BJ (cell line): ENCODE results near the gene CHCHD6. TPM values are rescaled to one million over a fixed set of nuclear protein-coding genes. Genes with fewer than 3 reads are reported as not detected.

Experiments
- CTCF ChIA-PET: fragments of 350-600 bp; formaldehyde crosslinking; extraction: SDS; loops from one replicate; lab custom pipeline; 2021; ENCODE audit warnings: antibody characterized with exemption, inconsistent platforms; lab: Yijun Ruan, JAX
- POLR2A ChIA-PET: fragments of 300-600 bp; sonication (Branson Sonifier 250); formaldehyde crosslinking; extraction: SDS; loops from one replicate; lab custom pipeline; 2021; ENCODE audit warnings: antibody characterized with exemption; lab: Charles Lee
- DNase-seq: peaks from one replicate; pipeline ENCODE4 v3.0.0-alpha.2; 2011; ENCODE audit warnings: low read depth
- H3K27me3 ChIP-seq: 2 replicates; pipeline ENCODE4 v1.6.0; 2011; ENCODE audit warnings: low read length; ENCODE audit not compliant: control insufficient read depth, insufficient read depth
- H3K36me3 ChIP-seq: 2 replicates; pipeline ENCODE4 v1.5.1; 2011; ENCODE audit warnings: low read length; ENCODE audit not compliant: control insufficient read depth, insufficient read depth
- H3K4me3 ChIP-seq: 2 replicates; pipeline ENCODE4 v1.5.1; 2011; ENCODE audit warnings: low read depth, mild to moderate bottlenecking, control low read depth, low read length
- polyA plus RNA-seq: library from polyadenylated mRNA; depleted of rRNA; stranded (reverse); fragments of >200 nt; gene quantifications from 2 replicates; pipeline ENCODE4 v1.2.3, GENCODE V29; 2011
- TF ChIP-seq, protein P1 (sequence below): IDR thresholded peaks from 2 replicates; pipeline ENCODE4 v1.5.1; 2011; ENCODE audit warnings: low read depth, mild to moderate bottlenecking, control low read depth, inconsistent platforms, low read length, moderate library complexity; ENCODE audit not compliant: insufficient read depth

The CHCHD6 gene
- polyA plus RNA-seq, 1 experiment, result 23.7 TPM

DNA sequence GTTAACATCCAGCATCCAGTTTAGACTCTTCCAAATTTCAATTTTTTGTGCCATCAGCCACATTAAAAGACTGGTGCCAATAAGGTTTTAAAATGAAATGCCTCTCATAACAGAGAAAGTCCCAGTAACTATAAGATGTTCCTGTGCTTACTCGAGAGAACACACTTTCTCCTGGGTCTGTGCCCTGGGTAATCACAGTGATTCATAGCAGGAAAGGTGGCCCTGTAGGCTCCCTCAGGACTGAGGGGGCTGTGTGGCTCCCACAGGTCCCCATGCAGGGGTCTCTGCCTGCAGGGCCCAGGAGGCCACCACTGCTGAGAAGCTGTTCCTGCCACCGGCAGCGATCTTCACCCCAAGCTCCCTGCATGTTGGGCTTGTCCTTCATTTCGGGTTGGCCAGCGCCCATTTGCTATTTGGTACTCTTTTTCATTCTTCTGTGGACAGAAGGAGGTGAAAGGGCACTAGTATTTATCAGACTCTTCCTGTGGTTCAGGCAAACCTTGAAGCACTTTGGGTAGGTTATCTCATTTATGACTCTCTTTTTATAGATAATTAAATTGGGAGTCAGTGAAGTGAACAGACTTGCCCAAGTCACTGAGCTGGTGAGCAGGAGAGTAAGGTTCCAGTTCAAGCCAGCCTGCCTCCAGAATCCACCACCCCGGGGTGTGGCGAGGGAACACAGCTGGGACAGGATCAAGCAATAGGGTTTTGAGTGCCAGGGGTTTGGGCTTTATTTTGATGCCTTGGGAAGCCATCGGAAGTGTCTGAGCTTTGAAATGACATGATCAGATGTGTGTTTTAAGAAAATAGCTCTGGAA, 234.7 kb downstream of the CHCHD6 start:
- H3K36me3 ChIP-seq, result no peaks in the 10 kb centered on the region
- H3K4me3 ChIP-seq, result no peak overlapping the region
- CTCF ChIA-PET, result interaction anchor here (1.1 to 2.4 kb wide), 3 partner anchors 11 to 28 kb away, joined by 3 to 10 read pairs (median 7); no protein-coding TSS in a partner anchor
- no peaks in the 10 kb centered on the region for H3K27me3 ChIP-seq
- TF ChIP-seq, protein P1, sequence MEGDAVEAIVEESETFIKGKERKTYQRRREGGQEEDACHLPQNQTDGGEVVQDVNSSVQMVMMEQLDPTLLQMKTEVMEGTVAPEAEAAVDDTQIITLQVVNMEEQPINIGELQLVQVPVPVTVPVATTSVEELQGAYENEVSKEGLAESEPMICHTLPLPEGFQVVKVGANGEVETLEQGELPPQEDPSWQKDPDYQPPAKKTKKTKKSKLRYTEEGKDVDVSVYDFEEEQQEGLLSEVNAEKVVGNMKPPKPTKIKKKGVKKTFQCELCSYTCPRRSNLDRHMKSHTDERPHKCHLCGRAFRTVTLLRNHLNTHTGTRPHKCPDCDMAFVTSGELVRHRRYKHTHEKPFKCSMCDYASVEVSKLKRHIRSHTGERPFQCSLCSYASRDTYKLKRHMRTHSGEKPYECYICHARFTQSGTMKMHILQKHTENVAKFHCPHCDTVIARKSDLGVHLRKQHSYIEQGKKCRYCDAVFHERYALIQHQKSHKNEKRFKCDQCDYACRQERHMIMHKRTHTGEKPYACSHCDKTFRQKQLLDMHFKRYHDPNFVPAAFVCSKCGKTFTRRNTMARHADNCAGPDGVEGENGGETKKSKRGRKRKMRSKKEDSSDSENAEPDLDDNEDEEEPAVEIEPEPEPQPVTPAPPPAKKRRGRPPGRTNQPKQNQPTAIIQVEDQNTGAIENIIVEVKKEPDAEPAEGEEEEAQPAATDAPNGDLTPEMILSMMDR, result no peak
- DNase-seq, result no peak
- POLR2A ChIA-PET, result no interaction called here

DNA sequence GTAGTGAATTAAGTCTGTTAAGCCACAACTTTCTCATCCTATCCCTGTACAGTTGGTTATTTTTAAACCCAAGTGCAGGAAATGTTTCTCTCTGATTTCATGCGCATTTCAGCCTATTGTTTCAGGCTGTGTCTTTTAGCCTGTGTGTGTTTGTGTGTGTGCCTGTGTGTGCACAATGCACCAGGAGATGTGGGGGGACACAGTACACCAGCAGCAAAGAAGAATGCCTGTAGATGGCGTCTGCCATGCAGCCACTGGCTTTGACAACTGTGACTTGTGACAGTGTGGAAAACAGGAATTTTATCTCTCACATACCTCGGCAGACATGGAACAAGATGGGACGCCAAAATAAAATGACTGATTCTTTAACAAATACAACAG, 235.3 kb downstream of the CHCHD6 start:
- POLR2A ChIA-PET, result no interaction called here
- Histone ChIP-seq H3K4me3 (no peak overlapping the region), H3K36me3 (no peaks in the 10 kb centered on the region), H3K27me3 (no peaks in the 10 kb centered on the region)
- DNase-seq, result no peak
- TF ChIP-seq, protein P1, result no peak
- CTCF ChIA-PET, result interaction anchor here (2.4 kb wide), 1 partner anchor 22 kb away, joined by 7 read pairs; no protein-coding TSS in a partner anchor

DNA sequence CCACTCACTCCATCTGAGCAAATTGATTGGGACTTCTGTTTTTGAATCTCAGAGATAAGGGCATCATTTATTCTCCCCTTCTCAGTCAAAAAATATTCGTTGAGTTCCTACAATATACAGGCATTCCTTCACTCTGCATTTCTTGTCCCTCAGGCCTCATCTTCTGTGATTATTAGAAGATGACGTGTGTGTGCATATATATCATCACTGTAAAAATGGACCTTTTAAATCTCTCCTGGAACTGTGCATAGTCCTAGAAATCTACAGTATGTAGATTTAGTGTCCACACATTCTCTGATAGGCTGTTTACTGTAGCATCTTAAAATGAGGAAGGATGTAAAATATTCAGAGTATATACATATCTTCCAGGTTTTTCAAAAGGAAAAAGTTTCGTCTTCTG, 235.7 kb downstream of the CHCHD6 start:
- no peak for DNase-seq
- no peak overlapping the region for H3K4me3 ChIP-seq
- no peaks in the 10 kb centered on the region for H3K27me3 ChIP-seq
- H3K36me3 ChIP-seq, result no peaks in the 10 kb centered on the region
- TF ChIP-seq, protein P1, result no peak
- CTCF ChIA-PET, result no interaction called here
- POLR2A ChIA-PET, result no interaction called here

DNA sequence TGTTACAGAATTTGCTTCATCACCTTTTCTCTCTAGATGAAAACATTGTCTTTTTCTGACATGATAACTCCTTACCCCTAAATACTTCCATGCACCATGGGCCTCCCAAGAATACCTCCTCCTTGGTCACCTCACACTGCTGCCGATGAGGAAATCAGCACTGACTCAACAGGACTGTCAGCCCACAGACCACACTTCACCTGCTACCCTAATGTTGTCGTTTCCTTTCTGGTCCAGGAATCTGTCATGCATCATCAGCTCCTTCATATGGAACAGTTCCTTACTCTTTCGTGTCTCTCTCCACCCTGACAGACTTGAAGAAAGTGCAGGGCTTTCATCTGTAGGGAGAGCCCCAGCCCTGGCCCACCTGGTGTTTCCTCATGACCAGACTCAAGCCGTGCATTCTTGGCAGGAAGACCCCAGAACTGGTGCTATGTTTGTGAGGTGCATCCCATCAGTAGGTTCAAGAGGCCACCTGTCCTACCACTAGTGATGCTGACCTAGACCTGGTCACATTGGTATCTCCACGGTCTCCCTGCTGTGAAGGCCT, 237.8 kb downstream of the CHCHD6 start:
- TF ChIP-seq, protein P1, result no peak
- no peak for DNase-seq
- no peak overlapping the region for H3K4me3 ChIP-seq
- H3K27me3 ChIP-seq, result no peaks in the 10 kb centered on the region
- CTCF ChIA-PET, result no interaction called here
- POLR2A ChIA-PET, result no interaction called here
- no peaks in the 10 kb centered on the region for H3K36me3 ChIP-seq
